Right renal cortex interstitium (tissue), 3 donors: ENCODE data around the gene ZIM2. TPM values are rescaled to one million over a fixed set of nuclear protein-coding genes. Genes with fewer than 3 reads are reported as not detected.

ENCODE experiments used
- polyA plus RNA-seq, 3 donors: library from polyadenylated mRNA; unstranded; fragments of 120-200 nt; gene quantifications; one replicate each; pipeline ENCODE4 v1.2.1, GENCODE V29; 2013; ENCODE audit not compliant: insufficient read length in 3 of 3

ZIM2 gene
- polyA plus RNA-seq, 3 donors = 0.76 to 2.6 (median 1.1) TPM

Other genes with a start within 250 kb of the ZIM2 start
- 1 to 10 TPM; 8.4 to 9.2 (median 8.5) TPM for gene ZNF71, start 245.4 kb downstream of the ZIM2 start, polyA plus RNA-seq
- gene SMIM17, start 197.6 kb downstream of the ZIM2 start, polyA plus RNA-seq = 1 to 10 TPM; 1.2 to 1.4 (median 1.3) TPM
- gene ZNF835, start 169.0 kb downstream of the ZIM2 start, polyA plus RNA-seq = 1 to 10 TPM; 4.1 to 4.8 (median 4.8) TPM
- gene PEG3, start within 50 bp of the ZIM2 start, polyA plus RNA-seq = 10 to 100 TPM; 47.6 to 90.9 (median 73.2) TPM